ENCODE measurements around the gene CASK.

- TF ChIP-seq CTCF (conservative IDR thresholded peaks at IDR 0.05) (no peak), EZH2 (IDR thresholded peaks at IDR 0.05; ENCODE audit: low read depth) (no peak)
Observed at GRCh38 chrX:41490446-41490845, 432.9 kb downstream of the CASK start.

Measured in PC-9 (cell line).